Measurements from ENCODE around the gene DAPK2.

Gene DAPK2

DNA sequence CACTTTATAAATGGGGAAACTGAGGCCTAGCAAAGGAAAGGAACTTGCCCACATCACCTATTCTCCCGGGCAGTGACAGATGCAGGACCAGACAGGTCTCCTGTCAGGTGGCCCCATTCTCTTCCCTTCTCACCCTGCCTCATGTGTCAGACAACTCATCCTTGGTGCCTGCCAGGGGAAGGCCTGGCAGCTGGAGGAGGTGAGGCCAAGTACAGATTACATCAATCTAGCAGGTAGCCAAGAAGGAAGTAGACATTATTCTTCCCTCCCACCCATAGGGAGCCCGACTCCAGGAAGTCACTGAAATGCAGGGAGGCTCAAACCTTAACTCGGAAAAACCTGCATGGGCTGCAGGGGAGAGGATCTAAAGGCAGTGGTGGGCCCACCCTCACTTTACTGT is 39.6 kb downstream of the DAPK2 start:
- TF ChIP-seq, protein P1, sequence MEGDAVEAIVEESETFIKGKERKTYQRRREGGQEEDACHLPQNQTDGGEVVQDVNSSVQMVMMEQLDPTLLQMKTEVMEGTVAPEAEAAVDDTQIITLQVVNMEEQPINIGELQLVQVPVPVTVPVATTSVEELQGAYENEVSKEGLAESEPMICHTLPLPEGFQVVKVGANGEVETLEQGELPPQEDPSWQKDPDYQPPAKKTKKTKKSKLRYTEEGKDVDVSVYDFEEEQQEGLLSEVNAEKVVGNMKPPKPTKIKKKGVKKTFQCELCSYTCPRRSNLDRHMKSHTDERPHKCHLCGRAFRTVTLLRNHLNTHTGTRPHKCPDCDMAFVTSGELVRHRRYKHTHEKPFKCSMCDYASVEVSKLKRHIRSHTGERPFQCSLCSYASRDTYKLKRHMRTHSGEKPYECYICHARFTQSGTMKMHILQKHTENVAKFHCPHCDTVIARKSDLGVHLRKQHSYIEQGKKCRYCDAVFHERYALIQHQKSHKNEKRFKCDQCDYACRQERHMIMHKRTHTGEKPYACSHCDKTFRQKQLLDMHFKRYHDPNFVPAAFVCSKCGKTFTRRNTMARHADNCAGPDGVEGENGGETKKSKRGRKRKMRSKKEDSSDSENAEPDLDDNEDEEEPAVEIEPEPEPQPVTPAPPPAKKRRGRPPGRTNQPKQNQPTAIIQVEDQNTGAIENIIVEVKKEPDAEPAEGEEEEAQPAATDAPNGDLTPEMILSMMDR (conservative IDR thresholded peaks at IDR 0.05; ENCODE audit: low read depth, low read length) = no peak
- no peak for DNase-seq (ENCODE audit: low read depth)
- no peak overlapping the region for H3K4me3 ChIP-seq (ENCODE audit: low read depth, low read length)

DNA sequence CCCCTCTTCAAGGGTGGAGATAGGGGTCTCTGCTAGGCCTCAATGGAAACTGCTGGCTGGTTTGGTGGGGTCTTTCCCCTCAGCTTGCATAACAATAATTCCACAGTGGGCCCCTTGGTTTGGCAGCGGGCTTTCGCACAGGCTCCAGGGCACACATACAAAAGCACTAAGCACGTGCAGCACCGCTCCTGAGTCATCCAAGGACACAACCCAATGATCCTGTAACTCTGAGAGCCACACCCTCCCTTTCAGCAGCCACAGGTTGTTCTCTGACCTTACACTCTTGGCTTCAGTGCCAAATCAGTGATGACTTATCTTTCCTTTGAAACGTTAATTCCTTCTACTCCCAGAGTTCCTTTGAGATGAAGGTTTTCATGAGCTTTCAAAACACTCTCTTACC is 41.7 kb downstream of the DAPK2 start:
- DNase-seq (ENCODE audit: low read depth) = peak; percentile 38
- H3K4me3 ChIP-seq (ENCODE audit: low read depth, low read length) = no peak overlapping the region

DNA sequence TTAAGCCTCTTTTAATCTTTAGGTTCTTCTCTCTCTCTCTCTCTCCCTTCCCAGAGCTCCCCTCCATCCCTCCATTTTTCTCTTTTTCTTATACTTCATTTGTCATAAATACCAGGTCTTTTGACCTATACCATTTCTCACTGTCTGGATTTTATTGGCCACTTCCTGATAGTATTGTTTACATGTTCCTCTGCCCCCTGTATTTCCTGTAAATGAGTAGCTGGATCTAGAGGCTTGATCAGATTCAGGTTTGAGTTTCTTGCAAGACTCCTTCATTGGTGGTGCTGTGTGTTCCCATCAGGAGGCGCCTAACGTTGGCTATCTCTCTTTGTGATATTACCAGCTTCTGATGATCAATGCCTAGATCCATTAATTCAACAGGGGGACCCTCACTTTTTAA is 42.2 kb downstream of the DAPK2 start:
- TF ChIP-seq, protein P1 (conservative IDR thresholded peaks at IDR 0.05; ENCODE audit: low read depth, low read length) = no peak
- H3K4me3 ChIP-seq (ENCODE audit: low read depth, low read length) = no peak overlapping the region
- no peak for DNase-seq (ENCODE audit: low read depth)

More for the DNA sequence above, 41.7 kb downstream of the DAPK2 start:
- TF ChIP-seq, protein P1 (conservative IDR thresholded peaks at IDR 0.05; ENCODE audit: low read depth, low read length) = no peak

DNA sequence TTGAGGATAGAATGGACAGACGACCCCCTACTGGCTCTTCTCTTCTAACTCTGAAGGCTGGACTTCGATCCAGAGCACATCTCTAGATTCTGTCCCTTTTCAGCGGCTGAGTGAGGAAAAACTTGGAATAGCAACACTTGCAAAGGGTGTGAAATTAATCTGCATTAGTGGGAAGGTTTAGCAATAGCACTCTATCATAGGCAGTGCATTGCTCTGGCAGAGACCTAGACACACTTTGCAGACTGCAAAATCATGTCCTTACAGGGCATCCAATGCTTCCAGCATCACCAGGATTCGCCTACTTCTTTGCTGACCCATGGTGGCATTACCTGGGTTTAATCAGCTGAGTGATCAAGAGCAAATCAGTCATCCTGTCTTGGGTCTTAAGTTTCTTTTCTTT is 43.1 kb downstream of the DAPK2 start:
- no peak overlapping the region for H3K4me3 ChIP-seq (ENCODE audit: low read depth, low read length)
- no peak for DNase-seq (ENCODE audit: low read depth)
- TF ChIP-seq, protein P1 (conservative IDR thresholded peaks at IDR 0.05; ENCODE audit: low read depth, low read length) = no peak

DNA sequence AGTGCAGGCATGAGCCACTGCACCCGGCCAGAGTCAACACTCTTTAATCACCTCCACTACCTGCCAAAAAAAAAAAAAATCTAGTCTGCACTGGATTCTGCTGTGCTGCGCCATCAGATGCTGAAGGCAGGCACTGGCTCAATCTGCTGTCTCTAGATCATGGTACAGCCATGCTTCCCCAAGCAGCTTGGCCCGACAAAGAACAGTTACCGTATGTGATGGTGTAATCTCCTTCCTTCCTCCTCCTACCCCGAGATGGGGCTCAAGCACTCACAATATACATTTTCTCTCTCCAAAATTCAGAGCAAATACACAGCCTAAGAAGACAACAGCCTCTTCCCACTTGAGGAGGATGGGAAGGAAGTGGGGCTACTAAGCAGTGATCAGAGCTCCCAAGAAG is 45.1 kb downstream of the DAPK2 start:
- DNase-seq (ENCODE audit: low read depth) = no peak
- TF ChIP-seq, protein P1 (conservative IDR thresholded peaks at IDR 0.05; ENCODE audit: low read depth, low read length) = no peak
- no peak overlapping the region for H3K4me3 ChIP-seq (ENCODE audit: low read depth, low read length)

DNA sequence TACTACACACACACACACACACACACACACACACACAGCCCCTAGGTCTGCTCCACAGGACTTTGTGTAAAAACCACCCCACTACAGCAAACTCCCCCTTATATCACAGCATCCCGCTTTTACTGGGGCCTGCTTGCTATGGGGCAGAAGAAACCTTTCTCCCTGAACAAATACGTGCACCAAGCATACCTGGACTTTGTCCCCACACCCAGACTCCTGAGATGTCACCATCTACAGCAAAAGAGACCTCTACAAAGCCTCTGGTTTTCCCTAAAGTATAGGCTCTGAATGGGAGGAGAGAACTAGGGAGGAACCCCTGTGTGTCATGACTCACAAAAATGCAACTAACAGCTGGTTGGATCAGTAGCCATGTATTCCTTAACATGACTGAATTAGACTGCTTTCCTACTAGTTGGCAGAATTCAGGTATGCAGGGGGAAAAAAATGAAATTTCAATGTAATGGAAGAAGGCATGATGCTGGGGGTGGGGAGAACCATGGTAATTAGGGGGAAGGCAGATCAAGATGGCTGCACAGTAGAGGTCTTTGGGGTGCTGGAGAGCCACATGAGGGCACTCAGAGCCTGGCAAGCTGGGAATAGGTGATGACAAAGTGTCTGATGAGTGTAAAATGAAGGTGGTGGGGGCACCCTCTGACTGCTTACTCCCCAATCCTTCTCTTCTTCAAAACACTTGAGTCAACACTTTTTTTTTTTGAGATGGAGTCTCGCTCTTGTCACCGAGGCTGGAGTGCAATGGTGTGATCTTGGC is 45.9 kb downstream of the DAPK2 start:
- no peak for DNase-seq (ENCODE audit: low read depth)
- TF ChIP-seq, protein P1 (conservative IDR thresholded peaks at IDR 0.05; ENCODE audit: low read depth, low read length) = no peak
- H3K4me3 ChIP-seq (ENCODE audit: low read depth, low read length) = no peak overlapping the region

DNA sequence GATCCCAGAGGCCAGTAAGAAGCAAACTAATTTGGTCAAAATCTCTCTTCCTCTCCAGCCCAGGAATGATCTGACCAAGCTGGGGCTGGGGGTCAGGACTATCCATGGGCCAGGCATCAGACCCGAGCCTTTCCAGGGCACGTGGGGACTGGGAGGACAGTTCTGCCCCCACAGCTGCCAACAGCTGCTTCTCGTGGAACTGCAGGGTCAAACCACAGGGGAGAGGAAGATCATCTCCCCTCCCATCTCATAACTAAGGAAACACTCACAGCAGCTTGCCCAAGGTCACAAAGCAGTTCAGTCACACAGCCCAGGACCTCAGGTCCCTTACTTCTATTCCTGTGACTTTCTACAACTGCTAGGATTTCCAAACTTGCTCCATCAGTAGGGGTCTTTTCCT is 47.1 kb downstream of the DAPK2 start:
- H3K4me3 ChIP-seq (ENCODE audit: low read depth, low read length) = no peak overlapping the region
- no peak for DNase-seq (ENCODE audit: low read depth)
- TF ChIP-seq, protein P1 (conservative IDR thresholded peaks at IDR 0.05; ENCODE audit: low read depth, low read length) = no peak
